BJ (cell line): Measurements from ENCODE around the gene BMERB1. TPM values are rescaled to one million over a fixed set of nuclear protein-coding genes. Genes with fewer than 3 reads are reported as not detected.

Source experiments
- CTCF ChIA-PET: fragments of 350-600 bp; formaldehyde crosslinking; extraction: SDS; loops from one replicate; lab custom pipeline; 2021; ENCODE audit warnings: antibody characterized with exemption, inconsistent platforms; lab: Yijun Ruan, JAX
- POLR2A ChIA-PET: fragments of 300-600 bp; sonication (Branson Sonifier 250); formaldehyde crosslinking; extraction: SDS; loops from one replicate; lab custom pipeline; 2021; ENCODE audit warnings: antibody characterized with exemption; lab: Charles Lee
- DNase-seq: peaks from one replicate; pipeline ENCODE4 v3.0.0-alpha.2; 2011; ENCODE audit warnings: low read depth
- H3K27me3 ChIP-seq: 2 replicates; pipeline ENCODE4 v1.6.0; 2011; ENCODE audit warnings: low read length; ENCODE audit not compliant: control insufficient read depth, insufficient read depth
- H3K36me3 ChIP-seq: 2 replicates; pipeline ENCODE4 v1.5.1; 2011; ENCODE audit warnings: low read length; ENCODE audit not compliant: control insufficient read depth, insufficient read depth
- H3K4me3 ChIP-seq: 2 replicates; pipeline ENCODE4 v1.5.1; 2011; ENCODE audit warnings: low read depth, mild to moderate bottlenecking, control low read depth, low read length
- polyA plus RNA-seq: library from polyadenylated mRNA; depleted of rRNA; stranded (reverse); fragments of >200 nt; gene quantifications from 2 replicates; pipeline ENCODE4 v1.2.3, GENCODE V29; 2011
- TF ChIP-seq, protein P1 (sequence below): IDR thresholded peaks from 2 replicates; pipeline ENCODE4 v1.5.1; 2011; ENCODE audit warnings: low read depth, mild to moderate bottlenecking, control low read depth, inconsistent platforms, low read length, moderate library complexity; ENCODE audit not compliant: insufficient read depth

The BMERB1 gene
- polyA plus RNA-seq, 1 experiment = 72.8 TPM

GRCh38 chr16:15507301-15507958, 73.0 kb downstream of the BMERB1 start:
- no peak for DNase-seq
- H3K27me3 ChIP-seq = no peaks in the 10 kb centered on the region
- H3K4me3 ChIP-seq = no peak overlapping the region
- ChIA-PET CTCF (interaction anchor here (1.0 kb wide), 1 partner anchor 80 kb away, joined by 4 read pairs; no protein-coding TSS in a partner anchor), POLR2A (no interaction called here)
- TF ChIP-seq, protein P1, sequence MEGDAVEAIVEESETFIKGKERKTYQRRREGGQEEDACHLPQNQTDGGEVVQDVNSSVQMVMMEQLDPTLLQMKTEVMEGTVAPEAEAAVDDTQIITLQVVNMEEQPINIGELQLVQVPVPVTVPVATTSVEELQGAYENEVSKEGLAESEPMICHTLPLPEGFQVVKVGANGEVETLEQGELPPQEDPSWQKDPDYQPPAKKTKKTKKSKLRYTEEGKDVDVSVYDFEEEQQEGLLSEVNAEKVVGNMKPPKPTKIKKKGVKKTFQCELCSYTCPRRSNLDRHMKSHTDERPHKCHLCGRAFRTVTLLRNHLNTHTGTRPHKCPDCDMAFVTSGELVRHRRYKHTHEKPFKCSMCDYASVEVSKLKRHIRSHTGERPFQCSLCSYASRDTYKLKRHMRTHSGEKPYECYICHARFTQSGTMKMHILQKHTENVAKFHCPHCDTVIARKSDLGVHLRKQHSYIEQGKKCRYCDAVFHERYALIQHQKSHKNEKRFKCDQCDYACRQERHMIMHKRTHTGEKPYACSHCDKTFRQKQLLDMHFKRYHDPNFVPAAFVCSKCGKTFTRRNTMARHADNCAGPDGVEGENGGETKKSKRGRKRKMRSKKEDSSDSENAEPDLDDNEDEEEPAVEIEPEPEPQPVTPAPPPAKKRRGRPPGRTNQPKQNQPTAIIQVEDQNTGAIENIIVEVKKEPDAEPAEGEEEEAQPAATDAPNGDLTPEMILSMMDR = no peak
- H3K36me3 ChIP-seq = no peaks in the 10 kb centered on the region

GRCh38 chr16:15507959-15508627, 73.7 kb downstream of the BMERB1 start:
- Histone ChIP-seq H3K4me3 (no peak overlapping the region), H3K36me3 (no peaks in the 10 kb centered on the region), H3K27me3 (no peaks in the 10 kb centered on the region)
- TF ChIP-seq, protein P1 = no peak
- DNase-seq = no peak
- ChIA-PET CTCF (interaction anchor here (2.6 kb wide), 1 partner anchor 82 kb away, joined by 16 read pairs; no protein-coding TSS in a partner anchor), POLR2A (no interaction called here)

DNA sequence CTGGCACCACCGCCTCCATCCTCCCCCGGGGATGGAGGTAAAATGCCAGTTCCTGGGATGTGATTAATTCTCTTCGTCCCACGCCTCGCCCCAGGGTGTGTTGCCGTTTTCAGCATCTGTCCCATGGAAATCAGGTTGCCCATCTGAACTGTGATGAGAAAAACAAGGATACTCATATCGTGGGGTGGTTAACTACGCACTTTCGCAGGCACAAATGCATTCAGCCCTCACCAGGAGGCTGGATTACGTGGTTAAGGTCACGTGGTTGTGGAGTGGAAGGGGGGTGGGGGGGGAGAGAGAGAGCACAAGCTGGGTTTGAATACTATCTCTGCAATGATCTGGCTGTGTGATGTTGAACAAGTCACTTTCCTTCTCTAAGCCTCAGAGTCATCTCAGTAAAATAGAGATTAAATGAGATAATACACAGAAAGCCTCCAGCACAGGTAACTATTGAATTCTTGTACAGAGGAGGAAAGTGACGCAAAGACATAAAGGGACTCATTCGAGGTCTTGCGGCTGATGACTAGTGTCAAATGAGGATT, 74.7 kb downstream of the BMERB1 start:
- no peaks in the 10 kb centered on the region for H3K27me3 ChIP-seq
- H3K4me3 ChIP-seq = no peak overlapping the region
- TF ChIP-seq, protein P1 = no peak
- CTCF ChIA-PET = interaction anchor here (1.1 to 2.6 kb wide), 4 partner anchors 11 to 83 kb away, joined by 3 to 16 read pairs (median 7); no protein-coding TSS in a partner anchor
- DNase-seq = no peak
- no peaks in the 10 kb centered on the region for H3K36me3 ChIP-seq
- POLR2A ChIA-PET = no interaction called here

- TF ChIP-seq, protein P1 = peak; percentile 22; the same call in 1 of the 2 replicates
- H3K36me3 ChIP-seq = no peaks in the 10 kb centered on the region
- ChIA-PET POLR2A (interaction anchor here (0.5 kb wide), 1 partner anchor 14 kb away, joined by 3 read pairs; no protein-coding TSS in a partner anchor), CTCF (interaction anchor here (0.9 to 2.6 kb wide), 5 partner anchors 11 to 84 kb away, joined by 3 to 16 read pairs (median 3); no protein-coding TSS in a partner anchor)
- no peaks in the 10 kb centered on the region for H3K27me3 ChIP-seq
- H3K4me3 ChIP-seq = no peak overlapping the region
- no peak for DNase-seq
Observed at GRCh38 chr16:15509593-15510535, 75.5 kb downstream of the BMERB1 start.
